ENCODE data around the gene SLC4A2.

SLC4A2 gene

DNA sequence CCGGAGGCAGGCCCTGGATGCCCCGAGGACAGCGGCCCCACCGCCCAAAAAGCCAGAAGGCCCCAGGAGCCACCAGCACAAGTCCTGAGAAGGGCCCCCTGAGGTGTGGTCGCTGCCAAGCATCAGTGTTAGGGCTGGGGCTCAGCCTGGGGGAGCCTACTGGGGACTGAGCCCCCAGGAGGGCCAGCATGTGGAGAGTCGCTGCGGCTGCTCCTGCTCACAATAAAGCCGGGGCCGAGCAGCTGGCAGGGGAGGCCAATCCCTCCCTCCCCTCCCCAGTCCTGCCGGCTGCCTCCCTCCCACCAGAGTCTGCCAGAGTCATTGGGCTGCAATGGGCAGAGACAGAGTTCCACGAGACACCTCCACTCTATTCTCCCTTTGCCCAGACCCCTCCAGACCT is 14.1 kb upstream of the SLC4A2 start:
- no peak for DNase-seq

- no peak for DNase-seq
These were observed 13.4 kb upstream of the SLC4A2 start for GRCh38 chr7:151045967-151046366.

DNA sequence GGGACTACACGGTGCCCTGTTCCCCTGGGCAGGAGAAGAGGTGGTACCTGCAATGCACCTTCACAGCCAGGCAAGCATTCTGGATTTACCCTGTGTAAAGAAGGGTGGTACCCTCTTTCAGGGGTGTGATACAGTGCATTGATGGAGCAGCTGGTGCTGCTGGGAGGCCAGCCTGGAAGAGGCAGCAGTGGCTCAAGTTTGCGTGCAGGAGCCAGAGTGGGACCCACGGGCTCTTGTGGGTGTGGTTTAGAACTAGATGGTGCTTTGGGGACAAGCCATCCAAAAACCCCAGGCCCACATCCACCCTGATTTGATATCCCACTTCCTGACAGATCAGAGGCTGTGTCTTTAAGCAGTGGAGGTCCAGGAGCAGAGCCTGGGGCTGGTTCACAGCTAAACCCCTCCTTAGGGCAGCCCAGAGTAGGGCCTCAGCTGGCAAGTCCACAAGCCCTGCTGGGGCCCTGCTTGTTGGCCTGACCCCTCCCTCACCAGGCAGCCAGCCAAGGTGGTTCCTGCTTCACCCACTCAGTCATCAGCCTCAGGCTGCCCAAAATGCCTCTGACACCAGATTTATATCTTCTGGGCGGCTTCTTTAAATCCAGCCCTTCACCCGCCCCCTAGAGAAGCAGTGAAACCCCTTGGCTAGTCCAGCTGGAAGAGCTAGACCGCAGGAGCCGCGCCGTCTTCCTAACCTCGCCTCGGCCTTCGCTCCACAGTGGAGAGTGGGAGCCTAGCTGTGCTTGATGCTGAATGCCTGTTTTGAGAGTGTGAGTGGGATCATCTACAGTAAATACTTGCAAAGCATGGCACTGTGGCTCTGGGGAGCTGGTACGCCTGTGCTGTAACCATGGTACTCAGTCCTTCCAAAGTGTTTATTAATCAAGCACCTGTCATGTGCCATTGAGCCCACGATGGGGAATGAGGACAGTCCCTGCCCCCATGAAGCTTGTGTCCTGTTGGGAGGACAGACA is 12.5 kb upstream of the SLC4A2 start:
- no peak for DNase-seq

DNA sequence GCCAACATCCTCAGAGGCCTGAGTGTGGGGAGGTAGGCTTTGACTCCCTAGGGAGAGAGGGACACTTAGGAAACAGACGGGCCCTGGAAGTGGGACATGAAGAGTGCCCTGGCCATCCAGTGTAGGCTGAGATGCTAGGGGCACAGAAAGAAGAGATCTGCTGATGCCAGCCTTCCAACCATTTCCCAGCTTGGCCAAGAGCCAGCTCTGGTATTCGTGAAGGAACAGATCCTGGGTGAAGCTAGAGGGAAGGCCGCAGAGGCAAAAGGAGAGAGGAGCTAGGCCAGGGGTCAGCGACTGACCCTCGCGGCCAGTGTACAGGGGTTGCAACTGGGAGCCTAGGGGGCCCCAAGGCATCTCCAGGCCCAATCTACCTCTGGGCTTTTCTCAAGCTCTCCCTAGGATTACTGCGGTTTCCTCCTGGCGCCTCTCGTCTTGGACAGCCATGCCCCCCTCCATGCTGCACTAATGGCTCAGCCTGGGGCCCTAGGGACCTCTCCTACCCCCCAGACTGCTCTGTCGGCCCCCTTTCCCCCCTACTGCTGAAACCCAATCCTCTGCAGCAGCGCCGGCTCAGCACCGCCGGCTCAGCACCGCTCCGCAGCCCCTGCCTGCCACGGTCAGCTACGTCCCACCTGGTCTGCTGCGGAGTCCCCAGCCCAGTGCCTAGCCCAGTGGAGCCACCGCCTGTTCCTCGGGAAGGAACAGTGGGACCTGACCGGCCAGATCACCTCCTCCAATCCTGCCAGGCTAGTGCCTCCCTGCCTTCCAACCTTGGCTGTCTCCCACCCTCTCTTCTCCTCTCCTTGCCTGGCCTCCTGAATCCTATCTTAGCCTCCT is 11.2 kb upstream of the SLC4A2 start, which contains the start of gene ASIC3:
ASIC3 (plus strand) TSS at position 556 of the 840 bp plus-strand sequence. CDS start 355 bp downstream, outside the sequence.
- no peak for DNase-seq

DNA sequence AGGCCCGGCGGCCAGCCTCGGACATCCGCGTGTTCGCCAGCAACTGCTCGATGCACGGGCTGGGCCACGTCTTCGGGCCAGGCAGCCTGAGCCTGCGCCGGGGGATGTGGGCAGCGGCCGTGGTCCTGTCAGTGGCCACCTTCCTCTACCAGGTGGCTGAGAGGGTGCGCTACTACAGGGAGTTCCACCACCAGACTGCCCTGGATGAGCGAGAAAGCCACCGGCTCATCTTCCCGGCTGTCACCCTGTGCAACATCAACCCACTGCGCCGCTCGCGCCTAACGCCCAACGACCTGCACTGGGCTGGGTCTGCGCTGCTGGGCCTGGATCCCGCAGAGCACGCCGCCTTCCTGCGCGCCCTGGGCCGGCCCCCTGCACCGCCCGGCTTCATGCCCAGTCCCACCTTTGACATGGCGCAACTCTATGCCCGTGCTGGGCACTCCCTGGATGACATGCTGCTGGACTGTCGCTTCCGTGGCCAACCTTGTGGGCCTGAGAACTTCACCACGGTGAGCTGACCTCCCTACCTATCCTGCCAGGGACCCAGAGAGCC is 10.4 kb upstream of the SLC4A2 start:
- no peak for DNase-seq

DNA sequence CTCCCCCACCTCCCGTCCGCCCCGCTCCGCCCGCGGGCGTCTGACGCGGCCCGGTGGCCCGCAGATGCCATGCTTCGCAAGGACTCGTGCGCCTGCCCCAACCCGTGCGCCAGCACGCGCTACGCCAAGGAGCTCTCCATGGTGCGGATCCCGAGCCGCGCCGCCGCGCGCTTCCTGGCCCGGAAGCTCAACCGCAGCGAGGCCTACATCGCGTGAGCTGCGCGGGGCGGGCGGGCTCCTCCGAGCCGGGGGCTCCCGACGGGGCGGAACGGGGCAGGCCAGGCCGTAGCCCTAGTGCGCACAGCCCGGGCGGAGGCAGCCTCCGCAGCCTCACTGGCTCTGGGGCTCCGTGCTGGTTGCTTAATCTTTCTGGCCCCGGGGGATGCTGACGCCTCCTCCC is 8.3 kb upstream of the SLC4A2 start:
- no peak for DNase-seq

DNA sequence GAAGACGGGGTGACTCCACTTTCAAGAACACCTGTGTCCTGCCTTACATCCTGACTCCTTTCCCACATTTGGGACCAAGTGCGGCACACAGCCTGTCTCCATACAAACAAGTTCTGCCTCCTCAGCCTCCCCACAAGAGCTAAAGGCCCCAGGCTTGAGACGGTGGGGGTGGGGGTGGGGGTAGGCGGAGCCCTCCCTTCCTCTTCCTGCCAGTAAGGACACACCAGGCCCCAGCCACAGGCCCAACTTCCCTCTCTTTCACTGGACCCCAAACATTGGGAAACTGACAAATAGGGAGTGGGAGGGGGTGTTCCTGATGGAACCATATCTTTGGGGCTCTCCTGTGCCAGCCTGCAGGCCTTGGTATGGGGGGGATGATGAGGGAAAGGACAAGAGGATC is 6.3 kb upstream of the SLC4A2 start:
- no peak for DNase-seq

- DNase-seq: no peak
These were observed 5.6 kb upstream of the SLC4A2 start for GRCh38 chr7:151053751-151054150.

GRCh38 chr7:151056283-151056665 is 3.1 kb upstream of the SLC4A2 start:
- DNase-seq: no peak

DNA sequence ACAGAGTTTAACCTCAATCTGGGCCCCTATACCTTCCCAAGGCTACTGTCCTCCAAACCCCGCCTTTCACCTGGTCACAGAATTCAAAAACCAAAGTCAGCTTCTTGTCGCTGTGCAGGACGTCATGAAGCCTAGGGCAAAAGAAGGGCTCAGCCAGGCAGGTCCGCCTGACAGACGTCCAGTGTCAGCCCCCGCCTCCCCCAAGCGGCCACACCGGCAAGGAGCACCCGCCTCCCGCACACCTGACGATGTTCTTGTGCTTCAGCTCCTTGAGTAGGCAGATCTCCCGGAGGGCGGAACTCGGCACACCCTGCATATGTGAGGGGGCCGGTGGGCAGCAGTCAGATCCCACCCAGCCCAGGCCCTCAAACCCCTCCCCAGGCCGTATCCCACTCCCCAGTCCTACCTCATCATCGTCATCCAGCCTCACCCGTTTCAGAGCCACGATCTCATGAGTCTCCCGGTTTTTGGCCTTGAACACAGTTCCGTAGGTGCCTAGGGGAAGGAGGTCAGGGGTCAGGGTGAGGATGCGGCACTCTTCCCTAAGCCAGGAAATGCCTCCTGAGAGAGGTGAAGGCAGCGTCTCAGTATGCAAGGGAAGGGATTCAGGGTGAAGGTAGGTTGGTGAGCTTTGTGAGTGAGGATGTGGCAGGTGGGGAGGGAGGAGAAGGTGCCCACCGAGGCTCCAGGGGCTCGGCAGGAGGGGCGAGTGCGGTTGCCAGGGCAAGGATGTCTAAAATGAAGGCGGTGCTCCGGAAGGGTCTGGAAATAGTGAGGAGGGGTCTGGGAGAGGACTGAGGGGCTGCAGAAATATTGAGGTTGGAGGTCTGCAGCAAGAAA is 2.5 kb upstream of the SLC4A2 start:
- DNase-seq: no peak

DNA sequence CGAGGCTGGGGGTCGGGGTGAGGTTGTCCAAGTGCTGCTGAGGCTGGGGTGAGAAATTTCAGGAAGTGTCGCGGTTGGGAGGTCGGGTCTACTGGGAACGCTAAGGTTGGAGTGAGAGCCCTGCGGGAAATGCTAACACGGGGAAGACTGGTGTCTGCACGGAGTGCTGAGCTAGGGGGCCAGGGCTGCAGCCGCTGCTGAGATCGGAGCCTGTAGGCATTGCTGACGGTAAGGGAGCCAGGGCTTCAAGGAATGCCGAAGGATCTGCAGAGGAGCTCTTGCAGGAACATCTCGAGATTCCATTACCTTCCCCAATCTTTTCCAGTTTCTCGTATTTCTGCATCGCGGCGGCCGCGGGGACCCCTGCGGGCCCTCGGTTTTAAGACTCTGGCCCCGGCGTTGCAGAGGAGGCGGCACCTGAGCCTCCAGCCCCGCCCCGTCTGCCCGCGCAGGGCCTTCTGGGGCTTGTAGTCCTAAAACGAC is 1.8 kb upstream of the SLC4A2 start, which contains the start of gene CDK5:
CDK5 (minus strand) TSS at position 392 of the 483 bp plus-strand sequence; CDS start at position 343, 49 bp downstream.
- DNase-seq: no peak

DNA sequence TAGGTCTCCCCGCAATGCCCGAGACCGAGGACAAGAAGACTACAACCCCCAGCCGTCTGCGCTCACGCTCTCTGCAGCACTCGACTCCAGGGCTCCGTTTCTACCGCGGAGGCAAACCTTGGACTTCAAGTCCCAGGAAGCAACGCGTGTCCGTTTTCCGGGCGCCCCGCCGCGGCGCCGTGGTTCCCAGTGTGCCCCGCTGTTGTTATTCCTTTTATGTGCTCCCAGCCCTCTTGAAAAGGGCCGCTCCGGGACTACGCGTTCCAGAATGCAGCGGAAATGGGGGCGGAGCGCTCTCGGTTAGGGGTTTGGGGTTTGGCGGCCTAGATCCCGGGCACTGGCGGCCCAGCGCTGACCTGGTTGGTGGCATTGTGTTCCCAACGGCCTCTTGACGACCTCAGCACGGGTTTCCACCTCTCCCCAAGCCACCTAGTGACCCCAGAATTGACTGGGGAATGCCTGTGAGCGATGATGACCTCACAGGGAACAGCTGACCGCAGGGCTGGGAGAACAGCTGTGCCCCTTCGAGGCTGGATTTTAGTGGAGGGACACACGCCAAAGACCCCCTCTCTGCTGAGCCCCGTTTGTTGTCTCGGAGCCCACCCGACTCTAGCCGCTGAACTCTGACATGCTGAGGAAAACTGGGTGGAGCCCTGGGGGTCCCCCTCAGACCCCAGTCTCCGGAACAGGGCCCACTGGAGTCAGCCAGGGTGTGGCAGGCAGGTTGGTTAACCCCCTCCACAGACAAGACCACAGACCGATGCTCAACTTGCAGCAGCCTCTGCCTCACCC is 1.2 kb upstream of the SLC4A2 start:
- peak; percentile 99 for DNase-seq

GRCh38 chr7:151058781-151059366 is 515 bp upstream of the SLC4A2 start:
- no peak for DNase-seq

- no peak for DNase-seq
These were observed 675 bp downstream of the SLC4A2 start for GRCh38 chr7:151060113-151060415.

- DNase-seq: peak; percentile 65
These were observed 1.2 kb downstream of the SLC4A2 start for GRCh38 chr7:151060416-151061212.

DNA sequence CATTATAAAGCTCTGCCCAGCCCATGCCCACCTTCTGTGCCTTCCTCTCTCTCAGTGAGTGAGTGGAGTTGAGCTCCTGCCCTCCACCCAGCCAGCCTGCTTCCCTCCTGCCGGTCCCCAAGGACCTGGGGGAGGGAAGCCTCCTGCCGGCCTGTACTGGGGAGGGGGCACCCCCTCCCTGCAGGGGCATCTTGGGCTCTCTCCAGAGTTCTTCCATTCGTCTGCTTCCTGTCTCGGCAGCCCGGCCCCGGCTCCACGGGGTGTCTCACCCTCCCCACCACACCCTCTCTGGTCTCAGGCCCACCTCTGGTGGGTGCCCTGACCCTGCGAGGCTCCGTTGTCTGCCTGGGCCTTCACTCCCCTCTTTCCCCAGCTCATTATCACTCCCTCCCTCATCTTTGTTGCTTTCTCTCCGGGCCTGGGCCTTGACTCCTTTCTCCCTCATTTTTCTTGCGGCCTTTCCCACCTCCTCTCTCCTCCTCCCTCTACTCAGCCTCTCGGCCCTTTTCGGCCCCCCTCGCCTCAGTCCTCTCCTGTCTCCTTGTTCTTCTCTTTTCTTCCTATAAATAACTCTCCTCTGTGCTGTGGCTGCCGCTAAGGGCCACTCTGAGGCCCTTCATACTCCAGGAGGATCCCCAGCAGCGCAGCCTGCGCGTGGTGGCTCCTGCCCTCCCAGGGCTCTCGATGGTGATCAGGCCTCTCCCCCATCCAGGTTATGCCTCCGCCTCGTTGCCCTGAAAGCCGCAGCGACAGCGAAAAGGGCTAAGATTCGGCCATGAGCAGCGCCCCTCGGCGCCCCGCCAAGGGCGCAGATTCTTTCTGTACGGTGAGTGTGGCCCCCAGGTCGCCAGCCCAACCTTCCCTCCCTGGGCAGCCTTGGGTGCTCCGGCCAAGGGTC is 2.1 kb downstream of the SLC4A2 start:
- peak; percentile 58 for DNase-seq

- no peak for DNase-seq
These were observed 2.7 kb downstream of the SLC4A2 start for GRCh38 chr7:151062111-151062398.

DNA sequence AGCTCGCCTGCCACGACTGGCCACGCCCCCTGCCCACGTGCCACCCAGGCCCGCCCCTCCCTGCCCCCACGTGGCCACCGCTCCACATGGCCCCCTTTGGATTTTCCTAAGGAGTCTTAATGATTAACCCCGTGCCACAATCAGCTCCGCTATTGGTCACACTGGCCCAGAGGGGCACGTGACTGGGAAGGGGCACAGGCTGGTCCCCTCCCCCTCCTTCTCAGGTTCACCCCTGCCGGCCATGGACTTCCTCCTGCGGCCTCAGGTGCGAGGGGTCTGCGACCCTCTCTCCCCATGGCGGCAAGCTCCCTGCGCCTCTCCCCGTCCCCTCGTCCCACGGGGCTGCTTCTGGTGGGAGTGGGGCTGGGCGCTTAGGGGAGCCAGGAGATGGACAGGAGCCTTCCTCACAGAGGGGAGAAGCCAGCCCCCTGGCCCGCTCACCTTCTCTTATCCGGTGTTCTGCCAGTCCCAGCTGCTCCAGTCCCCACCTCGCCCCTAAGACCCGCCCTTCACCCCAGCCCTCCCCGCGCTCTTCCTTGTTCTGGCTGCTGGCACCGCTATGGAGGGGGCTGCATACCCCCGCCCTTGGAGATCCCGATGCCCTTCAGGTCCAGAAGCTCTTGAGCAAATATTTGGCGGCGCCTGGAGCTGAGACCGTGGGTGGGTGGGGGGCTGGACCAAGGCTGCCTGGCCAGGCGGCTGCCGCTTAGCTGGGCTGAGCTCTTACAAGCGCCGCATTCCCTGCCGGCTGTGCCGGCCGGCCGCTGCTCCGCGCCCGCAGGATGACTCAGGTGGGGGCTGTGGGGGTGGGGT is 3.2 kb downstream of the SLC4A2 start:
- no peak for DNase-seq

DNA sequence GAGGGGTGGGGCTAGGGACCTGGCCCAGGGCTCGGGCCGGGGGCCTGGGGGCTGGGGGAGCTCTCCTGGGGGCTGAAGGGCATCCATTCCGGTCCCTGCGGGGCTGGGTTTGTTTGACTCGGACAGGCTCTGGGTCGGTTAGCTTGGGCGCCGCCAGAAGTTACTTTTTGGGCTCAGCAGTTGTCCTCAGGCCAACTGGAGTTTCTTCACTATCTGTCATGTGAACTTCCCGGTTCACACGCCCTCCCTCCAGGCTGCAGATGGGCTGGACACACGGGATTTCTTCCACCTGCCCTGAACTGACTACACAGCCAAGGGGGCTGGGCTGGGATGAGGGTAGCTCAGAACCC is 3.8 kb downstream of the SLC4A2 start:
- DNase-seq: no peak

All from COR-L47 (cell line).